ENCODE data around the gene DIP2B.

The DIP2B gene

DNA sequence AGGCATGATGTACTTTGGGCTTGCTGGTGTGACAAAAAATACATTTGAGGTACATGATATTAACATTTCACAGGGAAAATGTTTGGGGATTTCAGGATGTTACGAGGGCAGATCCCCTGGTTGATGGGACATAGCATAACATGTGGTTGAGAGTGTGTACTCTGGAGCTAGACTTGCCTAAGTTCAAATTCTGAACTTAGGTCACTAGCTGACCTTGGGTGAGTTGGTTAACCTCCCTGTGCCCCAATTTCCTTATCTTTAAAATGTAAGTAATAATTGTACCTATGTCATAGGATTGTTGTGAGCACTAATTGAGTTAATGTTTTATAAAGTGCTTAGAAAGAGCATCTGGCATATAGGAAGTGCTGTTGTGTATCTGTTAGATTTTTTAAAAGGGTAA lies 194.4 kb downstream of the DIP2B start:
- TF ChIP-seq YY1 (IDR thresholded peaks at IDR 0.05; ENCODE audit: insufficient read depth, insufficient read length): no peak
- TF ChIP-seq ZNF274 (IDR thresholded peaks at IDR 0.05; ENCODE audit: low read depth, low read length): no peak
- TF ChIP-seq SUZ12 (IDR thresholded peaks at IDR 0.05; ENCODE audit: extremely low read depth, insufficient read depth, insufficient read length): no peak
- Histone ChIP-seq H3K9me3 (ENCODE audit: insufficient read depth, low read length) (no peaks in the 10 kb centered on the region), H3K9ac (ENCODE audit: insufficient read length, low read depth) (no peak overlapping the region), H3K4me1 (ENCODE audit: insufficient read depth, insufficient read length) (no peaks in the 10 kb centered on the region), H3K27me3 (ENCODE audit: insufficient read depth, insufficient read length) (no peaks in the 10 kb centered on the region), H3K36me3 (ENCODE audit: insufficient read depth, insufficient read length, low read length) (peaks cover 67% of the 10 kb centered on the region), H3K4me3 (ENCODE audit: insufficient read length, low read depth) (no peak overlapping the region)
- no peak for DNase-seq (ENCODE audit: low read depth, low spot score)

DNA sequence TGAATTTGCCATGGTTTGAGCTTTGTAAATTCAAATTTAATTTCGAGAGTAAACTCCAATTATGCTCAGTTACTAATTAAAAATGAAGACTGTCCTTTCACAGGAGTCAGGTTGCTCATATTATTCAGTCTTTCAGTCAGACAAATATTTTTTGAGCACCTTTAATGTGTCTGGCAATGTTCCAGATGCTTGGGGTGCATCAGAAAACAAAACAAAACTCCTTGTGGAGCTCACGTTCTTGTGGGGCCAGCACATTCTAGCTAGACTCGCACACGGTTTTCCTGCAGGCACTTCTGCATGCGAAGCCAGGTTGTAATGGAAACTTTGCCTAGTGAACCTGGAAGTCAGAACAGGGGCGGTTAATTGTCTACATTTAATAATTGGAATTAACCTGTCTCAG lies 195.2 kb downstream of the DIP2B start:
- TF ChIP-seq YY1 (IDR thresholded peaks at IDR 0.05; ENCODE audit: insufficient read depth, insufficient read length) (no peak), SUZ12 (IDR thresholded peaks at IDR 0.05; ENCODE audit: extremely low read depth, insufficient read depth, insufficient read length) (no peak)
- no peak for DNase-seq (ENCODE audit: low read depth, low spot score)
- H3K9ac ChIP-seq (ENCODE audit: insufficient read length, low read depth): no peak overlapping the region

DNA sequence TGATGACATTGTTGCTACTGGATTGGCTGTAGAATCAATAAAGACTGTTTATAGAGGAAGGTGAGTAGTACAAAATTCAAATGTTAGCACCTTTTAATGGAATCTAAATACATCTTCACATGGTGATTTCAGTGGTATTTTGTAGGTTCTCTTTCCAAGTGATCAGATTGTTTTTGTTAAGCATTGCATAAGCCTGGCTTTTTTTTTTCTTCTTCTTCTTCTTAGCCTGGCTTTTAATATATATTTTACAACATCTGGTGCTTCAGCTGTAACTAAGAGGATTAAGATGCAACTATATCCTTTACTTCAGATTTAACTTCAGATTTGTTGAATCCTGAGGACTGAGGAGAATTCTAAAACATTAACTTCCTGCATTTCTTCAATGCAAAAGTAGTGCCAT lies 201.8 kb downstream of the DIP2B start:
- H3K36me3 ChIP-seq (ENCODE audit: insufficient read depth, insufficient read length, low read length): peaks cover 52% of the 10 kb centered on the region
- no peak for DNase-seq (ENCODE audit: low read depth, low spot score)

More for the DNA sequence above, 195.2 kb downstream of the DIP2B start:
- no peaks in the 10 kb centered on the region for H3K4me1 ChIP-seq (ENCODE audit: insufficient read depth, insufficient read length)
- peaks cover 70% of the 10 kb centered on the region for H3K36me3 ChIP-seq (ENCODE audit: insufficient read depth, insufficient read length, low read length)
- no peaks in the 10 kb centered on the region for H3K9me3 ChIP-seq (ENCODE audit: insufficient read depth, low read length)
- H3K4me3 ChIP-seq (ENCODE audit: insufficient read length, low read depth): no peak overlapping the region
- no peaks in the 10 kb centered on the region for H3K27me3 ChIP-seq (ENCODE audit: insufficient read depth, insufficient read length)

DNA sequence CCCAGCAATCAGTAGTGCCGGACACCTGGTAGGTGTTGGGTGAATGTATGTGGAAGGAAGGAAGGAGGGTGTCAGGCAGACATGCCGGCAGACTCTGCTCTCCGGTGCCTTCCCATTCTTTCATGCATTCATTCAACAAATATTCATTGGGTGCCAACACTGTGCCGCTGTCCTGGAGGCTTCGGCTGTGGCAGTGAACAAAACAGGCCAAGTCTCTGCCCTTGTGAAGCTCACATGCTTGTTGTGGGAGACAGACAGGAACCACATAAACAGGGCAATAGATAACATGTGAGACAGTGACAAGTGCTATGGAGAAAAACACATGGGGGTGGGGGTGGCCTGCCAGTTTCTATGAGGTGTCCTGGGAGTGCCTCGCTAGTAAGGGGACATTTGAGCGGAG lies 202.6 kb downstream of the DIP2B start:
- Histone ChIP-seq H3K9me3 (ENCODE audit: insufficient read depth, low read length) (no peaks in the 10 kb centered on the region), H3K9ac (ENCODE audit: insufficient read length, low read depth) (no peak overlapping the region), H3K4me1 (ENCODE audit: insufficient read depth, insufficient read length) (no peaks in the 10 kb centered on the region), H3K36me3 (ENCODE audit: insufficient read depth, insufficient read length, low read length) (peaks cover 55% of the 10 kb centered on the region), H3K4me3 (ENCODE audit: insufficient read length, low read depth) (no peak overlapping the region), H3K27me3 (ENCODE audit: insufficient read depth, insufficient read length) (no peaks in the 10 kb centered on the region)
- TF ChIP-seq SUZ12 (IDR thresholded peaks at IDR 0.05; ENCODE audit: extremely low read depth, insufficient read depth, insufficient read length) (no peak), YY1 (IDR thresholded peaks at IDR 0.05; ENCODE audit: insufficient read depth, insufficient read length) (no peak), ZNF274 (IDR thresholded peaks at IDR 0.05; ENCODE audit: low read depth, low read length) (no peak)
- no peak for DNase-seq (ENCODE audit: low read depth, low spot score)

More for the DNA sequence above, 201.8 kb downstream of the DIP2B start:
- H3K4me3 ChIP-seq (ENCODE audit: insufficient read length, low read depth): no peak overlapping the region
- TF ChIP-seq ZNF274 (IDR thresholded peaks at IDR 0.05; ENCODE audit: low read depth, low read length) (no peak), YY1 (IDR thresholded peaks at IDR 0.05; ENCODE audit: insufficient read depth, insufficient read length) (no peak), SUZ12 (IDR thresholded peaks at IDR 0.05; ENCODE audit: extremely low read depth, insufficient read depth, insufficient read length) (no peak)
- H3K9ac ChIP-seq (ENCODE audit: insufficient read length, low read depth): no peak overlapping the region
- no peaks in the 10 kb centered on the region for H3K9me3 ChIP-seq (ENCODE audit: insufficient read depth, low read length)
- H3K4me1 ChIP-seq (ENCODE audit: insufficient read depth, insufficient read length): no peaks in the 10 kb centered on the region
- no peaks in the 10 kb centered on the region for H3K27me3 ChIP-seq (ENCODE audit: insufficient read depth, insufficient read length)

DNA sequence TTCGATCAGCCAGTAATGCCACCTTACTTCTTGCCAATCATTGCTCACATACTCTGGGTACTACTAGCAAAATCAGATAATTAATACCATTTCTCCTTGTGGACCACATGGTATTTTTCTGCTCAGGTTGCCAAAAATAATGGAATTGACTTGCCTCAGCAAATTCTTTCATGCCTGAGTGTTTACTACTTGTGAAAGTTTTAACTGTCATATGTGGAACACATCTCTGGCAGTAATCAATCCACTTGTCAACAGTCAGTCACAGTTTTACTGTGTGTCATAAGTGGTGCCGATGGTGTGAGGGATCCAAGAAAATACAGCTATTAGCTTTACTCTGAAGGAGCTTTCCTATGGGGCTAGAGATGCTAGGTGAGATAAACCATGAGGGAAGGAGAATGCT lies 203.8 kb downstream of the DIP2B start:
- Histone ChIP-seq H3K27me3 (ENCODE audit: insufficient read depth, insufficient read length) (no peaks in the 10 kb centered on the region), H3K9me3 (ENCODE audit: insufficient read depth, low read length) (no peaks in the 10 kb centered on the region), H3K4me3 (ENCODE audit: insufficient read length, low read depth) (no peak overlapping the region), H3K36me3 (ENCODE audit: insufficient read depth, insufficient read length, low read length) (peaks cover 59% of the 10 kb centered on the region), H3K4me1 (ENCODE audit: insufficient read depth, insufficient read length) (no peaks in the 10 kb centered on the region), H3K9ac (ENCODE audit: insufficient read length, low read depth) (no peak overlapping the region)
- no peak for TF ChIP-seq YY1 (IDR thresholded peaks at IDR 0.05; ENCODE audit: insufficient read depth, insufficient read length)
- DNase-seq (ENCODE audit: low read depth, low spot score): no peak

DNA sequence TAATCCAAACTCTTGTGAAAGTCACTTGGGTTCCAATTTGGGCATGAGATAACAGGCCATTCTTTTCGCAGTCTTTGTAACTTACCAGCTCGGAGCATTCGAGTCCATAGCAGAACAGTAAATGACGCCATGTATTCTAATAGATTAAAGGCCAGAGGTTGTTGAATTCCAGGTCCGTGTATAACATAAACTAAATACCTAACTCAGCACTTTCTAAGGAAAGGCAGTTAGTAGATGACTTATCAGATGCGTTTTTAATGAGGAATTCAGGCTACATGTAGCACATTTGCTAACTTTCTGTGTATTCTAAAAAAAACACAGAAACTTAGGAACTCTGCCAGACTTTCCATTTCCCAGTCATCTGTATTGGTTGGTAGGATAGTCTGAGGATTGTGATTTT lies 206.3 kb downstream of the DIP2B start:
- no peak for DNase-seq (ENCODE audit: low read depth, low spot score)
- H3K9ac ChIP-seq (ENCODE audit: insufficient read length, low read depth): no peak overlapping the region
- no peaks in the 10 kb centered on the region for H3K9me3 ChIP-seq (ENCODE audit: insufficient read depth, low read length)
- no peak overlapping the region for H3K4me3 ChIP-seq (ENCODE audit: insufficient read length, low read depth)
- peaks cover 63% of the 10 kb centered on the region for H3K36me3 ChIP-seq (ENCODE audit: insufficient read depth, insufficient read length, low read length)
- H3K4me1 ChIP-seq (ENCODE audit: insufficient read depth, insufficient read length): no peaks in the 10 kb centered on the region
- no peaks in the 10 kb centered on the region for H3K27me3 ChIP-seq (ENCODE audit: insufficient read depth, insufficient read length)
- TF ChIP-seq SUZ12 (IDR thresholded peaks at IDR 0.05; ENCODE audit: extremely low read depth, insufficient read depth, insufficient read length) (no peak), ZNF274 (IDR thresholded peaks at IDR 0.05; ENCODE audit: low read depth, low read length) (no peak), YY1 (IDR thresholded peaks at IDR 0.05; ENCODE audit: insufficient read depth, insufficient read length) (no peak)

DNA sequence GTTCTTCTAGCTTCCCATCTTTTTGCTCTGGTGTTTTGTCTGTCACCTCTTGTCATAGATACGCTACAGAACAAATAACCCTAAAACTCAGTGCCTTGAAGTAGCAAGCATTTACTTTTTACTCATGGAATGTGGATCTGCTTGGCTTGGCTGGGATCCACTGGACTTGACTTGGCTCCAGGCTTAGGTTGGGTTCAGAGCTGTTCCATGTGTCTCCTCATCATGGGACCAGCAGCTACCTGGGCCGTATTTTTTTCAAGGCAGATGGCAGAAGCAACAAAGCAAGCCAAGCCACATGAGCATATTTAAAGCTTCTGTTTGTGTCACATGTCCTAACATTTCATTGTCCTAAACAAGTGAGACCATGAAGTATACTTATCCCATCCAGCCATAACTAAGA lies 210.4 kb downstream of the DIP2B start:
- DNase-seq (ENCODE audit: low read depth, low spot score): no peak
- Histone ChIP-seq H3K9ac (ENCODE audit: insufficient read length, low read depth) (no peak overlapping the region), H3K4me3 (ENCODE audit: insufficient read length, low read depth) (no peak overlapping the region), H3K4me1 (ENCODE audit: insufficient read depth, insufficient read length) (no peaks in the 10 kb centered on the region), H3K27me3 (ENCODE audit: insufficient read depth, insufficient read length) (no peaks in the 10 kb centered on the region), H3K9me3 (ENCODE audit: insufficient read depth, low read length) (no peaks in the 10 kb centered on the region), H3K36me3 (ENCODE audit: insufficient read depth, insufficient read length, low read length) (peaks cover 58% of the 10 kb centered on the region)
- TF ChIP-seq YY1 (IDR thresholded peaks at IDR 0.05; ENCODE audit: insufficient read depth, insufficient read length) (no peak), ZNF274 (IDR thresholded peaks at IDR 0.05; ENCODE audit: low read depth, low read length) (no peak), SUZ12 (IDR thresholded peaks at IDR 0.05; ENCODE audit: extremely low read depth, insufficient read depth, insufficient read length) (no peak)

DNA sequence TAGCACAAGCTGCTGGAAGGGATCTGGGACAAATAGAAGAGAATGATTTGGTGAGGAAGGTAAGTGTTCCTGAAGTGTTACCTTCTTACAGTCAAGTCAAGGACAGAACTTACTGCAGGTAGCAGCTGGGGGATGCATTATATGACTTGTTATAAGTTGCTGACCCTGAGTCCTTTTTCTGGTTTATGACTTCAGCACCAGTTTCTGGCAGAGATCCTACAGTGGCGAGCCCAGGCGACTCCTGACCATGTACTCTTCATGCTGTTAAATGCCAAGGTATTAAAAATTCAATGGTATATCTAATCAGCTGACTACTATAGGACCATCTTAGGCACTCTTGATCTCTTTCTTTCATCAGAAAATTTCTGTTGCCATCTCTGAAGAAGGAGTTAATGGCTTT lies 214.0 kb downstream of the DIP2B start:
- TF ChIP-seq YY1 (IDR thresholded peaks at IDR 0.05; ENCODE audit: insufficient read depth, insufficient read length): no peak
- TF ChIP-seq SUZ12 (IDR thresholded peaks at IDR 0.05; ENCODE audit: extremely low read depth, insufficient read depth, insufficient read length): no peak
- no peak for TF ChIP-seq ZNF274 (IDR thresholded peaks at IDR 0.05; ENCODE audit: low read depth, low read length)
- Histone ChIP-seq H3K36me3 (ENCODE audit: insufficient read depth, insufficient read length, low read length) (peaks cover 66% of the 10 kb centered on the region), H3K27me3 (ENCODE audit: insufficient read depth, insufficient read length) (no peaks in the 10 kb centered on the region), H3K4me3 (ENCODE audit: insufficient read length, low read depth) (no peak overlapping the region), H3K9ac (ENCODE audit: insufficient read length, low read depth) (no peak overlapping the region), H3K4me1 (ENCODE audit: insufficient read depth, insufficient read length) (no peaks in the 10 kb centered on the region), H3K9me3 (ENCODE audit: insufficient read depth, low read length) (no peaks in the 10 kb centered on the region)
- no peak for DNase-seq (ENCODE audit: low read depth, low spot score)
